Muscle of leg (tissue), 11 donors: ENCODE measurements around the gene RELCH. TPM values are rescaled to one million over a fixed set of nuclear protein-coding genes. Genes with fewer than 3 reads are reported as not detected.

Experiments used
- DNase-seq: peaks from one replicate; pipeline ENCODE4 v3.0.0; 2013
- H3K27ac ChIP-seq: one replicate; pipeline ENCODE4 v1.5.1; 2013; ENCODE audit warnings: mild to moderate bottlenecking, low read length, control low read depth
- H3K27me3 ChIP-seq: one replicate; pipeline ENCODE4 v1.6.1; 2013; ENCODE audit warnings: low read length; ENCODE audit not compliant: control insufficient read depth, insufficient read depth
- H3K36me3 ChIP-seq: one replicate; pipeline ENCODE4 v1.6.1; 2013; ENCODE audit warnings: low read length; ENCODE audit not compliant: control insufficient read depth, insufficient read depth
- H3K4me1 ChIP-seq: one replicate; pipeline ENCODE4 v1.6.1; 2013; ENCODE audit warnings: low read length; ENCODE audit not compliant: control insufficient read depth, insufficient read depth
- H3K4me3 ChIP-seq: one replicate; pipeline ENCODE4 v1.5.1; 2013; ENCODE audit warnings: low read length, control low read depth
- H3K9me3 ChIP-seq: replicated peaks from 2 replicates; pipeline ENCODE4 v1.6.1; 2013; ENCODE audit warnings: low read depth, low read length; ENCODE audit not compliant: control insufficient read depth
- WGBS: methylation state at CpG from one replicate; pipeline ENCODE4 v1.1.5; 2013; ENCODE audit warnings: missing lambda C conversion rate; ENCODE audit not compliant: insufficient coverage; 5-methylcytosine and 5-hydroxymethylcytosine counted together
- polyA plus RNA-seq, 8 donors: library from polyadenylated mRNA; unstranded; fragments of 120-200 nt; gene quantifications; one replicate each; pipeline versions ENCODE4 v1.2.1 to v1.2.3, GENCODE V29; 2013; ENCODE audit warnings: inconsistent platforms in 1 of 8, low replicate concordance in 1 of 8; ENCODE audit not compliant: insufficient read length in 8 of 8, insufficient read depth in 1 of 8
- total RNA-seq: library from RNA; stranded (reverse); fragments of 120-200 nt; gene quantifications from one replicate; pipeline ENCODE4 v1.2.4, GENCODE V29; 2013

RELCH gene
- total and polyA plus RNA-seq, 9 donors = 11.7 to 20.6 (median 14.2) TPM

- WGBS = no CpG with 5 or more reads among the region's 1 CpG
- Histone ChIP-seq H3K27me3 (no peaks in the 10 kb centered on the region), H3K4me3 (no peak overlapping the region), H3K27ac (peak overlapping the region; percentile 59), H3K4me1 (peaks cover 2% of the 10 kb centered on the region), H3K9me3 (no peaks in the 10 kb centered on the region), H3K36me3 (peaks cover 2% of the 10 kb centered on the region)
- peak; percentile 90 for DNase-seq
These were observed 94.6 kb downstream of the RELCH start for GRCh38 chr18:62281684-62282083.

- H3K36me3 ChIP-seq = peaks cover 2% of the 10 kb centered on the region
- WGBS = 0% methylated on average over 1 of the region's 2 CpGs
- no peaks in the 10 kb centered on the region for H3K27me3 ChIP-seq
- no peak overlapping the region for H3K4me3 ChIP-seq
- DNase-seq = peak; percentile 94
- H3K4me1 ChIP-seq = peaks cover 2% of the 10 kb centered on the region
- no peaks in the 10 kb centered on the region for H3K9me3 ChIP-seq
- H3K27ac ChIP-seq = peak overlapping the region; percentile 59
These were observed 95.2 kb downstream of the RELCH start for GRCh38 chr18:62282188-62282629.

- WGBS = no CpG with 5 or more reads among the region's 3 CpGs
- peaks cover 2% of the 10 kb centered on the region for H3K4me1 ChIP-seq
- no peaks in the 10 kb centered on the region for H3K9me3 ChIP-seq
- no peak for DNase-seq
- H3K27me3 ChIP-seq = no peaks in the 10 kb centered on the region
- H3K4me3 ChIP-seq = no peak overlapping the region
- peaks cover 2% of the 10 kb centered on the region for H3K36me3 ChIP-seq
- no peak overlapping the region for H3K27ac ChIP-seq
These were observed 97.6 kb downstream of the RELCH start for GRCh38 chr18:62284637-62285036.

- Histone ChIP-seq H3K27me3 (no peaks in the 10 kb centered on the region), H3K27ac (no peak overlapping the region), H3K4me3 (no peak overlapping the region), H3K36me3 (peaks cover 2% of the 10 kb centered on the region), H3K9me3 (no peaks in the 10 kb centered on the region), H3K4me1 (peaks cover 2% of the 10 kb centered on the region)
- 94% methylated on average over 3 of the region's 6 CpGs for WGBS
- no peak for DNase-seq
These were observed 98.2 kb downstream of the RELCH start for GRCh38 chr18:62285281-62285680.

- H3K36me3 ChIP-seq = peaks cover 3% of the 10 kb centered on the region
- DNase-seq = no peak
- H3K9me3 ChIP-seq = no peaks in the 10 kb centered on the region
- no peaks in the 10 kb centered on the region for H3K4me1 ChIP-seq
- H3K27me3 ChIP-seq = no peaks in the 10 kb centered on the region
- no peak overlapping the region for H3K4me3 ChIP-seq
- H3K27ac ChIP-seq = no peak overlapping the region
- no CpG with 5 or more reads among the region's 2 CpGs for WGBS
These were observed 101.0 kb downstream of the RELCH start for GRCh38 chr18:62287781-62288664.

- no peak for DNase-seq
- Histone ChIP-seq H3K36me3 (peaks cover 3% of the 10 kb centered on the region), H3K4me3 (no peak overlapping the region), H3K4me1 (no peaks in the 10 kb centered on the region), H3K27ac (no peak overlapping the region), H3K27me3 (no peaks in the 10 kb centered on the region), H3K9me3 (no peaks in the 10 kb centered on the region)
- no CpG with 5 or more reads among the region's 2 CpGs for WGBS
These were observed 101.6 kb downstream of the RELCH start for GRCh38 chr18:62288665-62289008.

- no peaks in the 10 kb centered on the region for H3K9me3 ChIP-seq
- H3K36me3 ChIP-seq = peaks cover 3% of the 10 kb centered on the region
- H3K4me3 ChIP-seq = no peak overlapping the region
- no peaks in the 10 kb centered on the region for H3K4me1 ChIP-seq
- no peaks in the 10 kb centered on the region for H3K27me3 ChIP-seq
- DNase-seq = no peak
- no CpG with 5 or more reads among the region's 2 CpGs for WGBS
- H3K27ac ChIP-seq = no peak overlapping the region
These were observed 102.0 kb downstream of the RELCH start for GRCh38 chr18:62289047-62289446.

GRCh38 chr18:62294073-62294472 is 107.0 kb downstream of the RELCH start:
- Histone ChIP-seq H3K36me3 (peaks cover 3% of the 10 kb centered on the region), H3K27me3 (no peaks in the 10 kb centered on the region), H3K9me3 (no peaks in the 10 kb centered on the region), H3K4me1 (no peaks in the 10 kb centered on the region), H3K27ac (no peak overlapping the region), H3K4me3 (no peak overlapping the region)
- no peak for DNase-seq

- H3K4me3 ChIP-seq = no peak overlapping the region
- WGBS = no CpG with 5 or more reads among the region's 3 CpGs
- H3K9me3 ChIP-seq = no peaks in the 10 kb centered on the region
- no peaks in the 10 kb centered on the region for H3K27me3 ChIP-seq
- DNase-seq = no peak
- peaks cover 16% of the 10 kb centered on the region for H3K36me3 ChIP-seq
- no peak overlapping the region for H3K27ac ChIP-seq
- no peaks in the 10 kb centered on the region for H3K4me1 ChIP-seq
These were observed 113.4 kb downstream of the RELCH start for GRCh38 chr18:62300359-62300963.

- Histone ChIP-seq H3K9me3 (no peaks in the 10 kb centered on the region), H3K27me3 (no peaks in the 10 kb centered on the region), H3K27ac (no peak overlapping the region), H3K4me3 (no peak overlapping the region), H3K36me3 (peaks cover 16% of the 10 kb centered on the region), H3K4me1 (no peaks in the 10 kb centered on the region)
- no peak for DNase-seq
- 88% methylated on average over 1 of the region's 1 CpG for WGBS
These were observed 114.3 kb downstream of the RELCH start for GRCh38 chr18:62301322-62301721.
